Measurements from ENCODE around the gene DNAJC5.
"Not testable (repeated sequence)": the region's sequence is repeated elsewhere in the genome, so short reads cannot be mapped to it uniquely, and the experiment has no call there.

DNAJC5 gene

GRCh38 chr20:63915471-63915870, 20.5 kb downstream of the DNAJC5 start:
- no peak for DNase-seq

GRCh38 chr20:63916371-63916939, 21.5 kb downstream of the DNAJC5 start:
- not testable (repeated sequence) for DNase-seq

GRCh38 chr20:63917811-63918210, 22.9 kb downstream of the DNAJC5 start:
- no peak for DNase-seq

GRCh38 chr20:63919130-63919529, 24.2 kb downstream of the DNAJC5 start:
- DNase-seq = no peak

- no peak for DNase-seq
Measured at GRCh38 chr20:63920226-63920625, 25.3 kb downstream of the DNAJC5 start.

GRCh38 chr20:63923651-63924050, 28.7 kb downstream of the DNAJC5 start:
- no peak for DNase-seq

- no peak for DNase-seq
Measured at GRCh38 chr20:63924241-63924640, 29.3 kb downstream of the DNAJC5 start.

GRCh38 chr20:63926298-63926697, 31.4 kb downstream of the DNAJC5 start:
- DNase-seq = no peak

GRCh38 chr20:63929071-63929470, 34.1 kb downstream of the DNAJC5 start:
- DNase-seq = no peak

- not testable (repeated sequence) for DNase-seq
Measured at GRCh38 chr20:63929473-63929883, 34.6 kb downstream of the DNAJC5 start.

- no peak for DNase-seq
Measured at GRCh38 chr20:63930971-63931553, 36.1 kb downstream of the DNAJC5 start.

- DNase-seq = no peak
Measured at GRCh38 chr20:63931735-63932134, 36.8 kb downstream of the DNAJC5 start.

GRCh38 chr20:63932606-63933160, 37.8 kb downstream of the DNAJC5 start:
- no peak for DNase-seq

- no peak for DNase-seq
Measured at GRCh38 chr20:63933646-63934045, 38.7 kb downstream of the DNAJC5 start.

GRCh38 chr20:63934271-63935068, 39.5 kb downstream of the DNAJC5 start:
- no peak for DNase-seq

GRCh38 chr20:63935447-63935846, 40.5 kb downstream of the DNAJC5 start:
- DNase-seq = no peak

GRCh38 chr20:63937596-63937995, 42.7 kb downstream of the DNAJC5 start:
- no peak for DNase-seq

GRCh38 chr20:63939061-63939935, 44.4 kb downstream of the DNAJC5 start:
- DNase-seq = no peak

- no peak for DNase-seq
Measured at GRCh38 chr20:63940071-63940471, 45.1 kb downstream of the DNAJC5 start.

GRCh38 chr20:63940472-63941266, 45.7 kb downstream of the DNAJC5 start:
- DNase-seq = no peak

GRCh38 chr20:63941282-63942081, 46.6 kb downstream of the DNAJC5 start:
- DNase-seq = peak; percentile 41
